IMR-90 (cell line): ENCODE measurements around the gene CCL2. TPM values are rescaled to one million over a fixed set of nuclear protein-coding genes. Genes with fewer than 3 reads are reported as not detected.

Source experiments
- ATAC-seq: fragments of 200-7000 bp; cut with Tn5 transposase; 2 replicates; pipeline ENCODE4 v1.9.1; 2020; ENCODE audit warnings: low read depth, mild to moderate bottlenecking, moderate library complexity
- BruUV-seq: library from RNA; stranded (reverse); fragments of 400-500 nt; replicated peaks from 2 replicates; lab custom pipeline; 2021; lab: Mats Ljungman, UMichigan
- CTCF ChIA-PET: fragments of 300-600 bp; formaldehyde crosslinking; extraction: SDS; loops from one replicate; lab custom pipeline; 2021; ENCODE audit warnings: antibody characterized with exemption; lab: Yijun Ruan, JAX
- POLR2A ChIA-PET: fragments of 300-600 bp; sonication (Branson Sonifier 250); formaldehyde crosslinking; loops from one replicate; lab custom pipeline; 2022; ENCODE audit warnings: antibody characterized with exemption; ENCODE audit not compliant: unreplicated experiment; lab: Charles Lee
- DNase-seq: peaks from one replicate; pipeline ENCODE4 v3.0.0; 2013
- H2AFZ ChIP-seq: replicated peaks from 2 replicates; pipeline ENCODE3; 2013; ENCODE audit warnings: low read length, mild to moderate bottlenecking; ENCODE audit not compliant: poor library complexity
- H2AK5ac ChIP-seq: 2 replicates; pipeline ENCODE4 v1.6.1; 2013; ENCODE audit warnings: low read depth, low read length, inconsistent platforms
- H2AK9ac ChIP-seq: replicated peaks from 2 replicates; pipeline ENCODE3; 2013; ENCODE audit warnings: mild to moderate bottlenecking, low read depth, low read length, moderate library complexity; ENCODE audit not compliant: poor library complexity
- H2BK120ac ChIP-seq: 2 replicates; pipeline ENCODE4 v1.6.1; 2013; ENCODE audit warnings: low read depth, low read length, inconsistent platforms
- H2BK15ac ChIP-seq: 3 replicates; pipeline ENCODE4 v1.6.1; 2013; ENCODE audit warnings: low read depth, low read length, inconsistent platforms
- H2BK20ac ChIP-seq: 2 replicates; pipeline ENCODE4 v1.6.1; 2013; ENCODE audit warnings: low read depth, mild to moderate bottlenecking, inconsistent platforms, low read length, moderate library complexity
- H2BK5ac ChIP-seq: 2 replicates; pipeline ENCODE4 v1.6.1; 2013; ENCODE audit warnings: mild to moderate bottlenecking, low read depth, low read length, inconsistent platforms; ENCODE audit not compliant: poor library complexity, severe bottlenecking
- H3K14ac ChIP-seq: replicated peaks from 2 replicates; pipeline ENCODE4 v1.6.1; 2013; ENCODE audit warnings: low read depth, low read length, inconsistent platforms
- H3K18ac ChIP-seq: 2 replicates; pipeline ENCODE4 v1.6.1; 2013; ENCODE audit warnings: low read depth, low read length, control low read depth
- H3K23ac ChIP-seq: 2 replicates; pipeline ENCODE4 v1.6.1; 2013; ENCODE audit warnings: low read depth, low read length, inconsistent platforms
- H3K27ac ChIP-seq: 2 replicates; pipeline ENCODE4 v1.5.1; 2013; ENCODE audit warnings: mild to moderate bottlenecking, control low read depth, low read length; ENCODE audit not compliant: insufficient read depth
- H3K27me3 ChIP-seq: 2 replicates; pipeline ENCODE4 v1.6.1; 2013; ENCODE audit warnings: low read length; ENCODE audit not compliant: control insufficient read depth, insufficient read depth
- H3K36me3 ChIP-seq: 2 replicates; pipeline ENCODE4 v1.6.1; 2013; ENCODE audit warnings: low read length, mixed read lengths; ENCODE audit not compliant: control insufficient read depth, insufficient read depth
- H3K4ac ChIP-seq: 2 replicates; pipeline ENCODE4 v1.6.1; 2013; ENCODE audit warnings: low read depth, low read length, inconsistent platforms
- H3K4me1 ChIP-seq: 2 replicates; pipeline ENCODE4 v1.6.1; 2013; ENCODE audit warnings: low read length, mixed read lengths; ENCODE audit not compliant: control insufficient read depth, insufficient read depth
- H3K4me2 ChIP-seq: 2 replicates; pipeline ENCODE4 v1.6.1; 2013; ENCODE audit warnings: low read depth, mild to moderate bottlenecking, control low read depth, low read length, moderate library complexity
- H3K4me3 ChIP-seq: 2 replicates; pipeline ENCODE4 v1.5.1; 2013; ENCODE audit warnings: low read depth, mild to moderate bottlenecking, control low read depth, low read length, moderate library complexity; ENCODE audit not compliant: insufficient read depth
- H3K56ac ChIP-seq: 2 replicates; pipeline ENCODE4 v1.6.1; 2013; ENCODE audit warnings: low read length, inconsistent platforms; ENCODE audit not compliant: insufficient read depth; ENCODE audit errors: extremely low read depth
- H3K79me1 ChIP-seq, 2 experiments: 2 replicates each; pipeline ENCODE4 v1.6.1; 2013; ENCODE audit warnings: low read length in 2 of 2, inconsistent platforms in 1 of 2, low read depth in 1 of 2
- H3K9ac ChIP-seq: 2 replicates; pipeline ENCODE4 v1.6.1; 2013; ENCODE audit warnings: low read depth, low read length, control low read depth
- H3K9me1 ChIP-seq: 2 replicates; pipeline ENCODE4 v1.6.1; 2013; ENCODE audit warnings: low read length, inconsistent platforms; ENCODE audit not compliant: insufficient read depth
- H3K9me3 ChIP-seq: 2 replicates; pipeline ENCODE4 v1.6.1; 2013; ENCODE audit warnings: low read length; ENCODE audit not compliant: control insufficient read depth, insufficient read depth
- H4K20me1 ChIP-seq: 2 replicates; pipeline ENCODE4 v1.6.1; 2013; ENCODE audit warnings: low read length, inconsistent platforms; ENCODE audit not compliant: insufficient read depth
- H4K5ac ChIP-seq: 2 replicates; pipeline ENCODE4 v1.6.1; 2013; ENCODE audit warnings: mild to moderate bottlenecking, low read depth, low read length, control low read depth
- H4K8ac ChIP-seq, 2 experiments: 2 replicates each; pipeline ENCODE4 v1.6.1; 2013; ENCODE audit warnings: low read depth in 2 of 2, low read length in 2 of 2, control low read depth in 1 of 2, inconsistent platforms in 1 of 2
- H4K91ac ChIP-seq: 2 replicates; pipeline ENCODE4 v1.6.1; 2013; ENCODE audit warnings: low read depth, low read length, inconsistent platforms; ENCODE audit not compliant: insufficient read depth
- CHD1 ChIP-seq: IDR thresholded peaks from 2 replicates; pipeline ENCODE4 v1.6.1; 2012; ENCODE audit warnings: low read depth, low read length, improper control_type of control experiment
- CTCF ChIP-seq: conservative IDR thresholded peaks from 2 replicates; pipeline ENCODE4 v1.5.1; 2012; ENCODE audit warnings: mild to moderate bottlenecking, low read depth, low read length, improper control_type of control experiment
- ELK1 ChIP-seq: fragments of 150-350 bp; IDR thresholded peaks from 2 replicates; pipeline ENCODE4 v1.6.1; 2016; ENCODE audit warnings: low read depth, mild to moderate bottlenecking, low read length, moderate library complexity, borderline replicate concordance
- FOS ChIP-seq: fragments of 150-350 bp; IDR thresholded peaks from 2 replicates; pipeline ENCODE4 v1.6.1; 2016; ENCODE audit warnings: low read depth, low read length
- MAFK ChIP-seq: IDR thresholded peaks from 2 replicates; pipeline ENCODE4 v1.6.1; 2012; ENCODE audit warnings: low read depth, low read length, improper control_type of control experiment
- MAZ ChIP-seq: IDR thresholded peaks from 2 replicates; pipeline ENCODE4 v1.6.1; 2012; ENCODE audit warnings: low read depth, mild to moderate bottlenecking, low read length, improper control_type of control experiment, moderate library complexity, borderline replicate concordance
- NFE2L2 ChIP-seq: fragments of 150-350 bp; IDR thresholded peaks from 2 replicates; pipeline ENCODE4 v1.6.1; 2016; ENCODE audit warnings: low read depth, mild to moderate bottlenecking, low read length
- POLR2A ChIP-seq: IDR thresholded peaks from 2 replicates; pipeline ENCODE4 v1.6.1; 2012; ENCODE audit warnings: mild to moderate bottlenecking, low read depth, low read length
- WGBS, 2 experiments: methylation state at CpG; one replicate each; pipeline versions ENCODE4 v1.1.5 to v1.1.7; 2013; ENCODE audit warnings: missing lambda C conversion rate in 2 of 2; ENCODE audit not compliant: insufficient read length in 1 of 2; ENCODE audit errors: extremely low coverage in 2 of 2; 5-methylcytosine and 5-hydroxymethylcytosine counted together
- dilution Hi-C: fragments of 300-500 bp; cut with HindIII; formaldehyde crosslinking; loops from one replicate; pipeline ENCODE4 v1.14.3; 2018; ENCODE audit warnings: low sequenced_read_pairs; ENCODE audit not compliant: unreplicated experiment
- in situ Hi-C: fragments of 300-500 bp; cut with MboI; formaldehyde crosslinking; loops from 3 replicates; pipeline ENCODE4 v1.14.3; 2019; ENCODE audit warnings: low sequenced_read_pairs, inconsistent platforms, mixed read lengths
- intact Hi-C: fragments of 100-400 bp; cut with micrococcal nuclease; formaldehyde crosslinking; loops from 2 replicates; pipeline ENCODE4 v1.10.0; 2022
- polyA plus RNA-seq, 3 experiments: library from polyadenylated mRNA; depleted of rRNA; stranded (reverse); fragments of >200 nt; gene quantifications; 2 replicates each; pipeline ENCODE4 v1.2.3, GENCODE V29; 2012; ENCODE audit warnings: low replicate concordance in 1 of 3
- total RNA-seq: library from RNA; depleted of rRNA; stranded (reverse); fragments of >200 nt; gene quantifications from 2 replicates; pipeline ENCODE4 v1.2.3, GENCODE V29; 2012

The CCL2 gene
- total and polyA plus RNA-seq, 2 of the 4 experiments (the other 2 are of a cell fraction), result 103 to 206 TPM

- ChIA-PET CTCF (interaction anchor here (0.7 kb wide), 1 partner anchor 41 kb away, joined by 3 read pairs; no protein-coding TSS in a partner anchor), POLR2A (no interaction called here)
- H2BK20ac ChIP-seq, result no peak overlapping the region
- H2BK120ac ChIP-seq, result no peak overlapping the region
- H2AK5ac ChIP-seq, result no peak overlapping the region
- no peak overlapping the region for H3K18ac ChIP-seq
- H3K9me1 ChIP-seq, result no peaks in the 10 kb centered on the region
- H2AFZ ChIP-seq, result no peak overlapping the region
- H3K79me1 ChIP-seq, result no peaks in the 10 kb centered on the region
- TF ChIP-seq MAFK, result no peak
- no peak for TF ChIP-seq NFE2L2
- no peak for TF ChIP-seq POLR2A
- no peak for TF ChIP-seq ELK1
- no peak for TF ChIP-seq CHD1
- TF ChIP-seq MAZ, result no peak
- no peak for TF ChIP-seq FOS
- no peak for TF ChIP-seq CTCF
- H4K8ac ChIP-seq, result no peak overlapping the region
- H3K23ac ChIP-seq, result no peak overlapping the region
- H3K4me3 ChIP-seq, result no peak overlapping the region
- H3K4me1 ChIP-seq, result peaks cover 2% of the 10 kb centered on the region; the same call in 1 of the 2 replicates
- in situ Hi-C loops (no loop called here), intact Hi-C loops (no loop called here), dilution Hi-C loops (no loop called here)
- H3K56ac ChIP-seq, result no peak overlapping the region
- H3K27me3 ChIP-seq, result no peaks in the 10 kb centered on the region
- H3K36me3 ChIP-seq, result no peaks in the 10 kb centered on the region
- no peaks in the 10 kb centered on the region for H4K20me1 ChIP-seq
- no peak overlapping the region for H2AK9ac ChIP-seq
- H2BK5ac ChIP-seq, result no peak overlapping the region
- H3K14ac ChIP-seq, result no peak overlapping the region
- peak; percentile 44 for DNase-seq
- H3K9me3 ChIP-seq, result no peaks in the 10 kb centered on the region
- H3K4ac ChIP-seq, result no peak overlapping the region
- no peak overlapping the region for H4K91ac ChIP-seq
- no peak overlapping the region for H2BK15ac ChIP-seq
- H3K27ac ChIP-seq, result no peak overlapping the region
- WGBS, 2 experiments, result no CpG with 5 or more reads among the region's 4 CpGs
- no peak overlapping the region for H3K9ac ChIP-seq
- no peak overlapping the region for H4K5ac ChIP-seq
- no peak overlapping the region for H3K4me2 ChIP-seq
- peak; percentile 48 for ATAC-seq
- BruUV-seq, result no TSS peak
These were observed 14.0 kb upstream of the CCL2 start for GRCh38 chr17:34241062-34241461.
